SK-N-SH (cell line): ENCODE data around the gene ACOXL. TPM values are rescaled to one million over a fixed set of nuclear protein-coding genes. Genes with fewer than 3 reads are reported as not detected.

Source experiments
- CTCF ChIA-PET: fragments of 300-600, 350-600 bp; formaldehyde crosslinking; extraction: SDS; loops from one replicate; lab custom pipeline; 2021; lab: Yijun Ruan, JAX
- POLR2A ChIA-PET: fragments of 350-600 bp; sonication (Branson Sonifier 250); formaldehyde crosslinking; extraction: SDS; loops from one replicate; lab custom pipeline; 2020; ENCODE audit warnings: antibody characterized with exemption, inconsistent platforms; lab: Yijun Ruan, JAX
- DNase-seq: peaks from one replicate; pipeline ENCODE4 v3.0.0; 2012
- H2AFZ ChIP-seq: fragments of 200-600 bp; sonication (generic); 2 replicates; pipeline ENCODE4 v1.8.1; 2016; ENCODE audit warnings: antibody characterized with exemption, mild to moderate bottlenecking, low read depth
- H3F3A ChIP-seq: fragments of 200-600 bp; sonication (generic); replicated peaks from 2 replicates; pipeline ENCODE3; 2016; ENCODE audit warnings: antibody characterized with exemption, mild to moderate bottlenecking; ENCODE audit not compliant: insufficient read depth
- H3K27ac ChIP-seq, 2 experiments: fragments of 200-500 bp in 1 of 2; fragments of 200-600 bp in 1 of 2; sonication (Bioruptor generic) in 1 of 2; sonication (generic), shearing (Covaris generic) in 1 of 2; 2 replicates each; pipeline versions ENCODE4 v1.5.1 to v1.6.1; 2014 to 2016; ENCODE audit warnings: low read depth in 2 of 2, inconsistent platforms in 1 of 2, low read length in 1 of 2, mild to moderate bottlenecking in 1 of 2, mixed read lengths in 1 of 2
- H3K27me3 ChIP-seq: fragments of 200-600 bp; sonication (generic), shearing (Covaris generic); 2 replicates; pipeline ENCODE4 v1.6.1; 2016; ENCODE audit warnings: mixed run types; ENCODE audit not compliant: insufficient read depth
- H3K36me3 ChIP-seq, 2 experiments: fragments of 200-500 bp in 1 of 2; fragments of 200-600 bp in 1 of 2; sonication (Bioruptor generic) in 1 of 2; sonication (generic) in 1 of 2; replicated peaks in 1 of 2; 2 replicates each; pipeline versions ENCODE3 to v1.5.1; 2014 to 2016; ENCODE audit warnings: low read length in 1 of 2, mild to moderate bottlenecking in 1 of 2; ENCODE audit not compliant: insufficient read depth in 2 of 2, control insufficient read depth in 1 of 2
- H3K4me1 ChIP-seq, 2 experiments: fragments of 200-500 bp in 1 of 2; fragments of 200-600 bp in 1 of 2; sonication (Bioruptor generic) in 1 of 2; sonication (generic), shearing (Covaris generic) in 1 of 2; 2 replicates each; pipeline versions ENCODE4 v1.5.1 to v1.6.1; 2014 to 2016; ENCODE audit warnings: low read depth in 1 of 2, low read length in 1 of 2, mixed run types in 1 of 2; ENCODE audit not compliant: insufficient read depth in 2 of 2, control insufficient read depth in 1 of 2
- H3K4me2 ChIP-seq: fragments of 200-600 bp; sonication (generic), shearing (Covaris generic); 2 replicates; pipeline ENCODE4 v1.6.1; 2017; ENCODE audit warnings: mixed run types
- H3K4me3 ChIP-seq, 2 experiments: fragments of 200-500 bp in 1 of 2; fragments of 200-600 bp in 1 of 2; sonication (Bioruptor generic) in 1 of 2; sonication (generic), shearing (Covaris generic) in 1 of 2; 2 replicates each; pipeline versions ENCODE4 v1.5.1 to v1.8.1; 2014 to 2016; ENCODE audit warnings: low read depth in 2 of 2, inconsistent platforms in 1 of 2, low read length in 1 of 2, mild to moderate bottlenecking in 1 of 2, mixed read lengths in 1 of 2, moderate library complexity in 1 of 2
- H3K79me2 ChIP-seq: fragments of 200-600 bp; sonication (generic); 2 replicates; pipeline ENCODE4 v1.8.1; 2017; ENCODE audit warnings: mild to moderate bottlenecking; ENCODE audit not compliant: insufficient read depth
- H3K9ac ChIP-seq: fragments of 200-600 bp; sonication (generic); 2 replicates; pipeline ENCODE4 v1.6.1; 2017; ENCODE audit warnings: mixed run types
- H3K9me2 ChIP-seq: fragments of 200-600 bp; sonication (generic); 2 replicates; pipeline ENCODE4 v1.6.1; 2017; ENCODE audit warnings: mixed run types
- H3K9me3 ChIP-seq: fragments of 200-600 bp; sonication (generic); 2 replicates; pipeline ENCODE4 v1.6.1; 2017; ENCODE audit warnings: mixed run types, mild to moderate bottlenecking, moderate library complexity
- H4K20me1 ChIP-seq: fragments of 200-600 bp; sonication (generic); 2 replicates; pipeline ENCODE4 v1.6.1; 2017; ENCODE audit warnings: mild to moderate bottlenecking, mixed run types; ENCODE audit not compliant: insufficient read depth
- CTCF ChIP-seq: fragments of 200-600 bp; sonication (generic); IDR thresholded peaks from 2 replicates; pipeline ENCODE4 v1.6.1; 2017; ENCODE audit warnings: antibody characterized with exemption, mild to moderate bottlenecking, moderate library complexity
- ELF1 ChIP-seq: IDR thresholded peaks from 2 replicates; pipeline ENCODE4 v1.4.0; 2012
- EP300 ChIP-seq, 2 experiments: IDR thresholded peaks; 2 replicates each; pipeline versions ENCODE4 v1.4.0 to v1.6.1; 2012; ENCODE audit warnings: borderline replicate concordance in 1 of 2, low read depth in 1 of 2, low read length in 1 of 2
- FOXJ3 ChIP-seq: sonication (generic); formaldehyde crosslinking; IDR thresholded peaks from 2 replicates; pipeline ENCODE4 v1.5.1; 2020; ENCODE audit warnings: mild to moderate bottlenecking, missing genetic modification reagents
- GATA2 ChIP-seq: sonication (generic); formaldehyde crosslinking; IDR thresholded peaks from 2 replicates; pipeline ENCODE4 v1.5.0; 2020; ENCODE audit warnings: mild to moderate bottlenecking, missing genetic modification reagents
- JUND ChIP-seq: IDR thresholded peaks from 2 replicates; pipeline ENCODE4 v1.4.0; 2012
- NFIC ChIP-seq: IDR thresholded peaks from 2 replicates; pipeline ENCODE4 v1.4.0; 2012; ENCODE audit warnings: borderline replicate concordance
- NRF1 ChIP-seq: IDR thresholded peaks from 2 replicates; pipeline ENCODE4 v1.6.1; 2012; ENCODE audit warnings: low read depth, mild to moderate bottlenecking, low read length
- POLR2AphosphoS5 ChIP-seq: IDR thresholded peaks from 2 replicates; pipeline ENCODE4 v1.6.1; 2012; ENCODE audit warnings: low read depth, low read length
- RAD21 ChIP-seq: IDR thresholded peaks from 2 replicates; pipeline ENCODE4 v1.6.1; 2012; ENCODE audit warnings: mild to moderate bottlenecking, low read length
- RFX5 ChIP-seq: IDR thresholded peaks from 2 replicates; pipeline ENCODE4 v1.6.1; 2012; ENCODE audit warnings: mild to moderate bottlenecking, improper control_type of control experiment, low read length
- RXRA ChIP-seq: IDR thresholded peaks from 2 replicates; pipeline ENCODE4 v1.4.0; 2012; ENCODE audit warnings: low read depth, mild to moderate bottlenecking, borderline replicate concordance
- SIN3A ChIP-seq: IDR thresholded peaks from 2 replicates; pipeline ENCODE4 v1.6.1; 2012; ENCODE audit warnings: low read depth, mild to moderate bottlenecking, low read length, moderate library complexity, borderline replicate concordance
- TAF1 ChIP-seq: IDR thresholded peaks from 2 replicates; pipeline ENCODE4 v1.6.1; 2012; ENCODE audit warnings: low read depth, mild to moderate bottlenecking, low read length, moderate library complexity, borderline replicate concordance
- TCF12 ChIP-seq: IDR thresholded peaks from 2 replicates; pipeline ENCODE4 v1.4.0; 2012
- TEAD4 ChIP-seq: IDR thresholded peaks from 2 replicates; pipeline ENCODE4 v1.4.0; 2012; ENCODE audit warnings: mild to moderate bottlenecking, borderline replicate concordance; ENCODE audit not compliant: insufficient read depth
- USF1 ChIP-seq: IDR thresholded peaks from 2 replicates; pipeline ENCODE4 v1.4.0; 2012; ENCODE audit warnings: low read depth, borderline replicate concordance
- YY1 ChIP-seq: IDR thresholded peaks from 2 replicates; pipeline ENCODE4 v1.4.0; 2012; ENCODE audit warnings: low read depth, mild to moderate bottlenecking
- WGBS: methylation state at CpG from one replicate; pipeline ENCODE4 v1.1.6; 2017; ENCODE audit warnings: low lambda C conversion rate; 5-methylcytosine and 5-hydroxymethylcytosine counted together
- polyA plus RNA-seq, 3 experiments: library from polyadenylated mRNA; depleted of rRNA; stranded (reverse); fragments of >200 nt; gene quantifications; 2 replicates each; pipeline ENCODE4 v1.2.3, GENCODE V29; 2012
- TF ChIP-seq, protein P1 (sequence below): fragments of 150-350 bp; IDR thresholded peaks from 2 replicates; pipeline ENCODE4 v1.6.1; 2017; ENCODE audit warnings: antibody characterized with exemption, low read length, low read depth, borderline replicate concordance
- TF ChIP-seq, protein P2 (sequence below): IDR thresholded peaks from 2 replicates; pipeline ENCODE4 v1.6.1; 2012; ENCODE audit warnings: mild to moderate bottlenecking, low read depth, low read length, moderate library complexity

The ACOXL gene
- polyA plus RNA-seq, 1 of the 3 experiments (the other 2 are of a cell fraction) = not detected

- Histone ChIP-seq H3F3A (no peaks in the 10 kb centered on the region), H3K27ac (no peak overlapping the region)
- WGBS = 52% methylated on average over 12 of the region's 13 CpGs
- DNase-seq = no peak
- TF ChIP-seq ELF1 = no peak
- no peak for TF ChIP-seq TAF1
- TF ChIP-seq, protein P1, sequence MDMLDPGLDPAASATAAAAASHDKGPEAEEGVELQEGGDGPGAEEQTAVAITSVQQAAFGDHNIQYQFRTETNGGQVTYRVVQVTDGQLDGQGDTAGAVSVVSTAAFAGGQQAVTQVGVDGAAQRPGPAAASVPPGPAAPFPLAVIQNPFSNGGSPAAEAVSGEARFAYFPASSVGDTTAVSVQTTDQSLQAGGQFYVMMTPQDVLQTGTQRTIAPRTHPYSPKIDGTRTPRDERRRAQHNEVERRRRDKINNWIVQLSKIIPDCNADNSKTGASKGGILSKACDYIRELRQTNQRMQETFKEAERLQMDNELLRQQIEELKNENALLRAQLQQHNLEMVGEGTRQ = no peak
- TF ChIP-seq GATA2 (CRISPR knock-in tag) = no peak
- TF ChIP-seq, all 33 proteins: peak for 0
- H3K27me3 ChIP-seq = no peaks in the 10 kb centered on the region
- no peak overlapping the region for H3K9ac ChIP-seq
- no peaks in the 10 kb centered on the region for H4K20me1 ChIP-seq
- H3K4me3 ChIP-seq = no peak overlapping the region
- H3K79me2 ChIP-seq = no peaks in the 10 kb centered on the region
- H3K9me3 ChIP-seq = no peaks in the 10 kb centered on the region
- H3K4me1 ChIP-seq = no peaks in the 10 kb centered on the region
- H3K9me2 ChIP-seq = no peaks in the 10 kb centered on the region
- H3K36me3 ChIP-seq = no peaks in the 10 kb centered on the region
- POLR2A ChIA-PET = no interaction called here
- H3K4me2 ChIP-seq = no peak overlapping the region
- H2AFZ ChIP-seq = no peak overlapping the region
- CTCF ChIA-PET = no interaction called here
Measured at GRCh38 chr2:110848519-110849030, 116.2 kb downstream of the ACOXL start.

GRCh38 chr2:110851531-110851930, 119.2 kb downstream of the ACOXL start:
- TF ChIP-seq CTCF = no peak
- no peak for TF ChIP-seq RAD21
- no peak for TF ChIP-seq YY1
- no peak for TF ChIP-seq POLR2AphosphoS5
- TF ChIP-seq TEAD4 = no peak
- no peak for TF ChIP-seq NRF1
- no peak for TF ChIP-seq SIN3A
- TF ChIP-seq USF1 = no peak
- no peak for TF ChIP-seq NFIC
- TF ChIP-seq RFX5 = no peak
- TF ChIP-seq, protein P2, sequence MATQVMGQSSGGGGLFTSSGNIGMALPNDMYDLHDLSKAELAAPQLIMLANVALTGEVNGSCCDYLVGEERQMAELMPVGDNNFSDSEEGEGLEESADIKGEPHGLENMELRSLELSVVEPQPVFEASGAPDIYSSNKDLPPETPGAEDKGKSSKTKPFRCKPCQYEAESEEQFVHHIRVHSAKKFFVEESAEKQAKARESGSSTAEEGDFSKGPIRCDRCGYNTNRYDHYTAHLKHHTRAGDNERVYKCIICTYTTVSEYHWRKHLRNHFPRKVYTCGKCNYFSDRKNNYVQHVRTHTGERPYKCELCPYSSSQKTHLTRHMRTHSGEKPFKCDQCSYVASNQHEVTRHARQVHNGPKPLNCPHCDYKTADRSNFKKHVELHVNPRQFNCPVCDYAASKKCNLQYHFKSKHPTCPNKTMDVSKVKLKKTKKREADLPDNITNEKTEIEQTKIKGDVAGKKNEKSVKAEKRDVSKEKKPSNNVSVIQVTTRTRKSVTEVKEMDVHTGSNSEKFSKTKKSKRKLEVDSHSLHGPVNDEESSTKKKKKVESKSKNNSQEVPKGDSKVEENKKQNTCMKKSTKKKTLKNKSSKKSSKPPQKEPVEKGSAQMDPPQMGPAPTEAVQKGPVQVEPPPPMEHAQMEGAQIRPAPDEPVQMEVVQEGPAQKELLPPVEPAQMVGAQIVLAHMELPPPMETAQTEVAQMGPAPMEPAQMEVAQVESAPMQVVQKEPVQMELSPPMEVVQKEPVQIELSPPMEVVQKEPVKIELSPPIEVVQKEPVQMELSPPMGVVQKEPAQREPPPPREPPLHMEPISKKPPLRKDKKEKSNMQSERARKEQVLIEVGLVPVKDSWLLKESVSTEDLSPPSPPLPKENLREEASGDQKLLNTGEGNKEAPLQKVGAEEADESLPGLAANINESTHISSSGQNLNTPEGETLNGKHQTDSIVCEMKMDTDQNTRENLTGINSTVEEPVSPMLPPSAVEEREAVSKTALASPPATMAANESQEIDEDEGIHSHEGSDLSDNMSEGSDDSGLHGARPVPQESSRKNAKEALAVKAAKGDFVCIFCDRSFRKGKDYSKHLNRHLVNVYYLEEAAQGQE = no peak
- no peak for TF ChIP-seq TAF1
- no peak for TF ChIP-seq RXRA
- TF ChIP-seq TCF12 = no peak
- TF ChIP-seq FOXJ3 (CRISPR knock-in tag) = no peak
- no peak for TF ChIP-seq EP300 (IDR thresholded peaks at IDR 0.05; ENCODE audit: borderline replicate concordance in 1 of 2, low read depth in 1 of 2, low read length in 1 of 2)
- TF ChIP-seq JUND = no peak
- DNase-seq = no peak
- H3K36me3 ChIP-seq = no peaks in the 10 kb centered on the region

More at GRCh38 chr2:110851531-110851930, 119.2 kb downstream of the ACOXL start:
- Histone ChIP-seq H4K20me1 (no peaks in the 10 kb centered on the region), H3K79me2 (no peaks in the 10 kb centered on the region), H3K27ac (no peak overlapping the region), H3K4me3 (no peak overlapping the region), H3K9me2 (no peaks in the 10 kb centered on the region), H3K4me2 (no peak overlapping the region), H3F3A (no peaks in the 10 kb centered on the region), H3K9ac (no peak overlapping the region), H2AFZ (no peak overlapping the region), H3K27me3 (no peaks in the 10 kb centered on the region), H3K9me3 (no peaks in the 10 kb centered on the region), H3K4me1 (no peaks in the 10 kb centered on the region)
- 68% methylated on average over 10 of the region's 13 CpGs for WGBS
- CTCF ChIA-PET = interaction anchor here (0.6 to 0.8 kb wide), 2 partner anchors 15 to 39 kb away, joined by 3 read pairs; no protein-coding TSS in a partner anchor
- POLR2A ChIA-PET = no interaction called here
